ENCODE measurements around the gene MPP1.

MPP1 gene

DNA sequence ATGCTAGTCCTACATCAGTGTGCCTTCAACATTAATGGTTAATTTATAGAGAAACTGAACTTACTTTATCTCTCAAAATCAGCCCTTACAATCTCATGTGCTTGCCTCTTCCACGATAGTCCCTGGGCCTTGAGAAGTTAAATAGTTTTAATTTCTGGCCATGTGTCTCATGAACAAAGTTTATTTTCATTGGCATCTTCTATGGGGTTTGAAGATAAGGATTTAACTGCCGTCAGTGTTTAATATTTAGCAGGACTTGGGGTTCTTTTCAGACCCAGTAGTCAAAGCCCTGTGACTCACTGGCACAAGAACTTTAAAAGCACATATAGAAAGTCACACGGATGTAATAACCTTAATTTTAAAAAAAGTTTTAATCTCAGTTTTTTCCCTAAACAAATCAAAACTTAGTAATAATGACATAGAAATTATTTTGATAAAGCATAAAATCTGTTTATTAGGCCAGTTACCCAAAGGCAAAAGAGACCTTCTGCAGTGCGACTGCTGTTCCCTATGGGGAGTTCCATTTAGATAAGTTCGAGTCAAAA is 10.1 kb upstream of the MPP1 start:
- in situ Hi-C loops (cut with MboI; ENCODE audit: low sequenced_read_pairs), result no loop called here

DNA sequence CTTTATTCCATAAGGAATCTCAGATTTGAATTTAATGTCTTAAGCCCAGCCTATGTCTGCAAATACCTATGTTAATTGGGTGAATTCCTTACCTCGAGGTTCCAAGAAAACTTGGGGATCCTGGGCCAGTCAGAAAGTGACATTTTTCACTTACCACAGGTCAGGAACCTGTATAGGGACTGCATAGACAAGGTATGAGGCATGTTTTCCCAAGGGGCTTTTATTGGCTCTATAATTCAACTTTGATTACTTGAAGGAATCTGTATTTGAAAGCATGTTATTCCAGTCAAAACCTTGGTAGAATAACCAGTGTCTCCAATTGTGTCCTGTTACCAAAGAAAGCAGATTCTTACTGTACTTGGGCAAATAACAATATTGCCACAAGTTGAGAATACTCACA is 8.5 kb upstream of the MPP1 start:
- in situ Hi-C loops (cut with MboI; ENCODE audit: low sequenced_read_pairs), result no loop called here

- in situ Hi-C loops (cut with MboI; ENCODE audit: low sequenced_read_pairs), result no loop called here
Measured at GRCh38 chrX:154812341-154813101, 7.2 kb upstream of the MPP1 start.

GRCh38 chrX:154809939-154810665 is 4.8 kb upstream of the MPP1 start:
- in situ Hi-C loops (cut with MboI; ENCODE audit: low sequenced_read_pairs), result no loop called here

- in situ Hi-C loops (cut with MboI; ENCODE audit: low sequenced_read_pairs), result no loop called here
Measured at GRCh38 chrX:154806837-154807501, 1.7 kb upstream of the MPP1 start.

DNA sequence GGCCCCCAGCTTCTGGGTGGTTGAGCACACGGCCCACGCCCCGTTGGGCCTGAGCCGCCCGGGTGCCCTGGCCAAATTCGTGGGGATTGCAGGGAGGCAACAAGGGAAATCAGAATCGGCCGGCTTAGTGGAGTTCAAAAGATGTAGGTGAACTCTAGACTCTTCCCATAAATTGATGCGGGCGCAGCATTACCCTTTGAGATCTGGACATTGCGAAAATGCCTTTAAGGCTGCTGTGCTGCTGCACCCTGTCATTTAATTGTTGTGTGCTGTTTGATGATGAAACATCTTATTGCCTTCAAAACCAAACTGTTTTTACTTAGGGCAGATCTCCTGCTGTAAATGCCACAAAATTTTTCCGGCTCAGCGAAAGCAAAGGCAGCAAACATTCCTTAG is 409 bp upstream of the MPP1 start:
- in situ Hi-C loops (cut with MboI; ENCODE audit: low sequenced_read_pairs), result no loop called here

- in situ Hi-C loops (cut with MboI; ENCODE audit: low sequenced_read_pairs), result no loop called here
Measured at GRCh38 chrX:154804261-154804956, 876 bp downstream of the MPP1 start.

DNA sequence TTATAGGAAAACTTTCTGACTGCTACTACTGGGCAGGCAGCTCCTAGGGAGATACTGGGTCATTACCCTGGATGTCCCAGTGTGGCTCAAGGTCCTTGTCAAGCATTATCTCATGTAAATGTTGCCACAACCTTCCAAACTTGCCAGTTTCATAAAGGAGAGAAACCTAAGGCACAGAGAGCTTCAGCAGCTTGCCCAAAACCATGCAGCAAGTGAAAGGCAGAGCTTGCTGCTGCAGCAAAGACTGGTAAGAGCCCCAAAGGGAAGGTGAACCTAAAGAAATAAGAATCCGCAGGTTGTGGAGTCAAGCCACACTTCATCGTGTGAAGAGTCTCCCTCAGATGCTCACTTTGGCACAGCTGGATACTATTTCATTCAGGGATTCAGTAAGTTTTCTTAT is 2.3 kb downstream of the MPP1 start:
- in situ Hi-C loops (cut with MboI; ENCODE audit: low sequenced_read_pairs), result no loop called here

GRCh38 chrX:154800478-154801210 is 4.6 kb downstream of the MPP1 start:
- in situ Hi-C loops (cut with MboI; ENCODE audit: low sequenced_read_pairs), result no loop called here

GRCh38 chrX:154799556-154800348 is 5.5 kb downstream of the MPP1 start:
- in situ Hi-C loops (cut with MboI; ENCODE audit: low sequenced_read_pairs), result no loop called here

DNA sequence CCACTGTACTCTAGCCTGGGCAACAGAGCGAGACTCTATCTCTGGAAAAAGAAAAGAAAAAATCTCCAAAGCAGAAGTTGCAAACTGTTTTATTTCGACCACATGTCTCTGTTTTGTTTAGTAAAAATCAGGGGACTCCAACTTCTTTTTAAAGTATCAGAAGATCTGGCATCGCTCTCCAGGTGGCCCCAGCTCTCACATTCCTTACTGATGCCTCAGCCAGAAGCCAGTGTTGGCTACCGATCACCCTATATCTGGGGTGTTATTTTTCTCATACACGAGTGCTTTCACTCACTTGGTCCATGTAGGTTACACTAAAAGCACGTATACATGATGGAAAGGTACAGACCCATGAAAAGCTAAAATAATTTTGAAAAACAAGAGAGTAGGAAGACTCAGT is 8.3 kb downstream of the MPP1 start:
- in situ Hi-C loops (cut with MboI; ENCODE audit: low sequenced_read_pairs), result no loop called here

GRCh38 chrX:154795016-154795415 is 10.3 kb downstream of the MPP1 start:
- in situ Hi-C loops (cut with MboI; ENCODE audit: low sequenced_read_pairs), result no loop called here

- in situ Hi-C loops (cut with MboI; ENCODE audit: low sequenced_read_pairs), result no loop called here
Measured at GRCh38 chrX:154793084-154793795, 12.0 kb downstream of the MPP1 start.

GRCh38 chrX:154791939-154792338 is 13.3 kb downstream of the MPP1 start:
- in situ Hi-C loops (cut with MboI; ENCODE audit: low sequenced_read_pairs), result no loop called here

GRCh38 chrX:154791467-154791866 is 13.8 kb downstream of the MPP1 start:
- in situ Hi-C loops (cut with MboI; ENCODE audit: low sequenced_read_pairs), result no loop called here

DNA sequence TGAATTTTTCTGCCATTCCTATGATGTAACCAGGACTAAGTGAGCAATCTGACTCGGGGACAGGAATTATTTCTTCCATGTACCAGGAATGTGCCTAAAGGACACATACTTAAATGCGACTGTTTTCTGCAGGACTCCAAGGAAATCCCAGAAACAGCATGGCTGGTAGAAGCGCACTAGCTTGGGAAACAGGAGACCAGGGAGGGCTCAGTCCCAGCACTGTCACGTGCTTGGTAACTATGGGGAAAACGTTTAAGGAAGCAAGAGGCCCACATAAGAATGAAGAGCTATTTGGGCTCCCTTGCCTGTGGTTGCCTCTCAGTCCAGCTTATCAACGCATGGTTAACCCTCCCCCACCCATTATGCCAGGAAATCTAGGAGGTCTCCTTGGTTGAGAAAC is 19.6 kb downstream of the MPP1 start:
- in situ Hi-C loops (cut with MboI; ENCODE audit: low sequenced_read_pairs), result no loop called here

GRCh38 chrX:154784149-154784995 is 20.9 kb downstream of the MPP1 start:
- in situ Hi-C loops (cut with MboI; ENCODE audit: low sequenced_read_pairs), result no loop called here

DNA sequence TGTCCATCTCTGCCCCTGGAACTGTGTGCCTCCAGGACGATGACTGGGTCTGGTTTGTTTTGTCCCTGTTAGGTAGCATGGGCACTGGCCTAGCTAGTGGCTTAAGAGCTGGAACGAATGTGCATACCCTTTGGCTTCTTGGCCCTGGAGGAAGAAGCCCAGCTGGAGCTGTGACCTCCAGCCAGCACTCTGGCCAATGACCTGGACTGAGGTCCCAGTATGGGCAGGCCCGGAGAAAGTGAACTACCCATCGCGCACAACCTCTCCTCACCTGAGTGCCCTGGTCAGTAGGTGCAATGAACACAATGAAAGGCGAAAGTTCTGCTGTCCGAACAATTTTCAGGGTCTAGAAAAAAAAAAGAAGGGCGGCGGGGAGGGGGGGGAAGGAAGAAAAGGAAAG is 24.3 kb downstream of the MPP1 start:
- in situ Hi-C loops (cut with MboI; ENCODE audit: low sequenced_read_pairs), result no loop called here
